HEK293 (cell line): ENCODE data around the gene UNC119.
A peak's percentile ranks its signal among the peaks of the same experiment; 100 is the strongest.

Source experiments
- CTCF ChIA-PET: fragments of 350-600 bp; formaldehyde crosslinking; extraction: SDS; loops from one replicate; lab custom pipeline; 2021; ENCODE audit warnings: antibody characterized with exemption; lab: Yijun Ruan, JAX
- POLR2A ChIA-PET: fragments of 300-600 bp; formaldehyde crosslinking; extraction: SDS; loops from one replicate; lab custom pipeline; 2020; ENCODE audit warnings: antibody characterized with exemption, inconsistent platforms; lab: Yijun Ruan, JAX
- H3K27ac ChIP-seq: fragments of 200-500 bp; sonication (Bioruptor generic); 2 replicates; pipeline ENCODE4 v1.5.1; 2014; ENCODE audit warnings: low read depth, low read length, control low read depth, inconsistent platforms; ENCODE audit errors: extremely low read depth
- H3K36me3 ChIP-seq, 2 experiments: fragments of 200-500 bp in 1 of 2; sonication (Bioruptor generic) in 1 of 2; 1 replicate in 1 of 2; 2 replicates in 1 of 2; pipeline ENCODE4 v1.5.1; 2014 to 2017; ENCODE audit warnings: inconsistent platforms in 2 of 2, low read length in 2 of 2; ENCODE audit not compliant: control insufficient read depth in 2 of 2, insufficient read depth in 1 of 2
- H3K4me1 ChIP-seq: fragments of 200-500 bp; sonication (Bioruptor generic); 2 replicates; pipeline ENCODE4 v1.5.1; 2014; ENCODE audit warnings: mild to moderate bottlenecking, low read length, inconsistent platforms; ENCODE audit not compliant: control insufficient read depth, insufficient read depth
- H3K4me3 ChIP-seq: 2 replicates; pipeline ENCODE4 v1.5.1; 2011; ENCODE audit warnings: low read depth, mild to moderate bottlenecking, control low read depth, low read length, moderate library complexity
- H3K9me3 ChIP-seq: fragments of 200-500 bp; sonication (Bioruptor generic); 2 replicates; pipeline ENCODE4 v1.5.1; 2014; ENCODE audit warnings: low read depth, low read length, inconsistent platforms; ENCODE audit not compliant: control insufficient read depth, insufficient read depth
- BCL11A ChIP-seq: fragments of 450-650 bp; formaldehyde crosslinking; IDR thresholded peaks from 2 replicates; pipeline ENCODE4 v1.5.1; 2016; ENCODE audit warnings: low read depth, missing biosample characterization, missing genetic modification characterization
- GFI1B ChIP-seq: fragments of 450-650 bp; formaldehyde crosslinking; IDR thresholded peaks from 2 replicates; pipeline ENCODE4 v1.5.1; 2016; ENCODE audit warnings: missing biosample characterization, missing genetic modification characterization
- HOXD13 ChIP-seq: sonication (generic); formaldehyde crosslinking; IDR thresholded peaks from 2 replicates; pipeline ENCODE4 v1.8.0; 2022; ENCODE audit warnings: missing genetic modification reagents, borderline replicate concordance
- SCRT1 ChIP-seq: fragments of 450-650 bp; formaldehyde crosslinking; IDR thresholded peaks from 2 replicates; pipeline ENCODE4 v1.5.1; 2016; ENCODE audit warnings: missing biosample characterization, missing genetic modification characterization, borderline replicate concordance
- SCRT2 ChIP-seq: fragments of 450-650 bp; formaldehyde crosslinking; IDR thresholded peaks from 2 replicates; pipeline ENCODE4 v1.5.1; 2016; ENCODE audit warnings: missing biosample characterization, missing genetic modification characterization
- ZNF311 ChIP-seq: fragments of 450-650 bp; formaldehyde crosslinking; IDR thresholded peaks from 2 replicates; pipeline ENCODE4 v1.5.1; 2017; ENCODE audit warnings: missing biosample characterization, missing genetic modification characterization, borderline replicate concordance
- ZNF350 ChIP-seq: fragments of 450-650 bp; formaldehyde crosslinking; IDR thresholded peaks from 2 replicates; pipeline ENCODE4 v1.5.0; 2017; ENCODE audit warnings: missing biosample characterization, mild to moderate bottlenecking, missing genetic modification characterization
- ZNF549 ChIP-seq: fragments of 450-650 bp; IDR thresholded peaks from 2 replicates; pipeline ENCODE4 v1.5.1; 2018; ENCODE audit warnings: missing biosample characterization, missing genetic modification characterization, mild to moderate bottlenecking, inconsistent platforms, moderate library complexity
- ZNF76 ChIP-seq: fragments of 450-650 bp; formaldehyde crosslinking; IDR thresholded peaks from 2 replicates; pipeline ENCODE4; 2016; ENCODE audit warnings: low read depth, missing biosample characterization, missing genetic modification characterization, borderline replicate concordance
- ZNF768 ChIP-seq: fragments of 450-650 bp; formaldehyde crosslinking; IDR thresholded peaks from 2 replicates; pipeline ENCODE4 v1.5.1; 2018; ENCODE audit warnings: missing biosample characterization, mild to moderate bottlenecking, missing genetic modification characterization
- TF ChIP-seq, protein P1 (sequence below): fragments of 450-650 bp; formaldehyde crosslinking; IDR thresholded peaks from 2 replicates; pipeline ENCODE4 v1.5.1; 2016; ENCODE audit warnings: missing biosample characterization, missing genetic modification characterization, low read depth
- TF ChIP-seq, protein P2 (sequence below): fragments of 450-650 bp; formaldehyde crosslinking; IDR thresholded peaks from 2 replicates; pipeline ENCODE4 v1.5.1; 2016; ENCODE audit warnings: missing biosample characterization, missing genetic modification characterization
- TF ChIP-seq, protein P3 (sequence below): fragments of 450-650 bp; formaldehyde crosslinking; IDR thresholded peaks from 2 replicates; pipeline ENCODE4 v1.5.1; 2016; ENCODE audit warnings: missing biosample characterization, missing genetic modification characterization
- TF ChIP-seq, protein P4 (sequence below): fragments of 450-650 bp; formaldehyde crosslinking; conservative IDR thresholded peaks from 2 replicates; pipeline ENCODE4 v1.5.1; 2016; ENCODE audit warnings: low read depth, missing biosample characterization, missing genetic modification characterization

Gene UNC119

GRCh38 chr17:28545787-28546415 is 6.5 kb downstream of the UNC119 start:
- peaks cover 5% of the 10 kb centered on the region for H3K4me1 ChIP-seq
- 0 out of 2 replicates have a peak, but pooled peaks have one; percentile 46 for TF ChIP-seq ZNF76 (tag by site-specific recombination)
- TF ChIP-seq ZNF311 (tag by site-specific recombination): no peak
- TF ChIP-seq, protein P1, sequence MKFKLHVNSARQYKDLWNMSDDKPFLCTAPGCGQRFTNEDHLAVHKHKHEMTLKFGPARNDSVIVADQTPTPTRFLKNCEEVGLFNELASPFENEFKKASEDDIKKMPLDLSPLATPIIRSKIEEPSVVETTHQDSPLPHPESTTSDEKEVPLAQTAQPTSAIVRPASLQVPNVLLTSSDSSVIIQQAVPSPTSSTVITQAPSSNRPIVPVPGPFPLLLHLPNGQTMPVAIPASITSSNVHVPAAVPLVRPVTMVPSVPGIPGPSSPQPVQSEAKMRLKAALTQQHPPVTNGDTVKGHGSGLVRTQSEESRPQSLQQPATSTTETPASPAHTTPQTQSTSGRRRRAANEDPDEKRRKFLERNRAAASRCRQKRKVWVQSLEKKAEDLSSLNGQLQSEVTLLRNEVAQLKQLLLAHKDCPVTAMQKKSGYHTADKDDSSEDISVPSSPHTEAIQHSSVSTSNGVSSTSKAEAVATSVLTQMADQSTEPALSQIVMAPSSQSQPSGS (tag by site-specific recombination): no peak
- TF ChIP-seq, protein P2, sequence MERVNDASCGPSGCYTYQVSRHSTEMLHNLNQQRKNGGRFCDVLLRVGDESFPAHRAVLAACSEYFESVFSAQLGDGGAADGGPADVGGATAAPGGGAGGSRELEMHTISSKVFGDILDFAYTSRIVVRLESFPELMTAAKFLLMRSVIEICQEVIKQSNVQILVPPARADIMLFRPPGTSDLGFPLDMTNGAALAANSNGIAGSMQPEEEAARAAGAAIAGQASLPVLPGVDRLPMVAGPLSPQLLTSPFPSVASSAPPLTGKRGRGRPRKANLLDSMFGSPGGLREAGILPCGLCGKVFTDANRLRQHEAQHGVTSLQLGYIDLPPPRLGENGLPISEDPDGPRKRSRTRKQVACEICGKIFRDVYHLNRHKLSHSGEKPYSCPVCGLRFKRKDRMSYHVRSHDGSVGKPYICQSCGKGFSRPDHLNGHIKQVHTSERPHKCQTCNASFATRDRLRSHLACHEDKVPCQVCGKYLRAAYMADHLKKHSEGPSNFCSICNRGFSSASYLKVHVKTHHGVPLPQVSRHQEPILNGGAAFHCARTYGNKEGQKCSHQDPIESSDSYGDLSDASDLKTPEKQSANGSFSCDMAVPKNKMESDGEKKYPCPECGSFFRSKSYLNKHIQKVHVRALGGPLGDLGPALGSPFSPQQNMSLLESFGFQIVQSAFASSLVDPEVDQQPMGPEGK (tag by site-specific recombination): 0 out of 2 replicates have a peak, but pooled peaks have one; percentile 22
- no peak overlapping the region for H3K4me3 ChIP-seq
- CTCF ChIA-PET: interaction anchor here (0.6 to 6.8 kb wide), 7 partner anchors 8 to 1363 kb away, joined by 3 to 46 read pairs (median 3); partner anchors contain the start of gene RSKR
- no peak overlapping the region; the same call in 1 of the 2 replicates for H3K27ac ChIP-seq
- POLR2A ChIA-PET: no interaction called here
- no peaks in the 10 kb centered on the region for H3K9me3 ChIP-seq
- peaks cover 5 to 23% of the 10 kb centered on the region in 2 experiments; a peak in 2 of 3 replicates for H3K36me3 ChIP-seq

GRCh38 chr17:28545141-28545503 is 7.3 kb downstream of the UNC119 start:
- H3K27ac ChIP-seq: no peak overlapping the region
- H3K9me3 ChIP-seq: no peaks in the 10 kb centered on the region
- TF ChIP-seq BCL11A (tag by site-specific recombination) (no peak), ZNF768 (tag by site-specific recombination) (peak; percentile 96)
- TF ChIP-seq, all 188 proteins: peak for 1
- ChIA-PET POLR2A (no interaction called here), CTCF (interaction anchor here (2.0 to 6.8 kb wide), 2 partner anchors 8 to 68 kb away, joined by 7 to 46 read pairs; partner anchors contain the start of gene RSKR)
- Histone ChIP-seq H3K36me3 (peaks cover 5 to 23% of the 10 kb centered on the region in 2 experiments; a peak in 2 of 3 replicates), H3K4me3 (no peak overlapping the region), H3K4me1 (peaks cover 2% of the 10 kb centered on the region; the same call in 1 of the 2 replicates)

DNA sequence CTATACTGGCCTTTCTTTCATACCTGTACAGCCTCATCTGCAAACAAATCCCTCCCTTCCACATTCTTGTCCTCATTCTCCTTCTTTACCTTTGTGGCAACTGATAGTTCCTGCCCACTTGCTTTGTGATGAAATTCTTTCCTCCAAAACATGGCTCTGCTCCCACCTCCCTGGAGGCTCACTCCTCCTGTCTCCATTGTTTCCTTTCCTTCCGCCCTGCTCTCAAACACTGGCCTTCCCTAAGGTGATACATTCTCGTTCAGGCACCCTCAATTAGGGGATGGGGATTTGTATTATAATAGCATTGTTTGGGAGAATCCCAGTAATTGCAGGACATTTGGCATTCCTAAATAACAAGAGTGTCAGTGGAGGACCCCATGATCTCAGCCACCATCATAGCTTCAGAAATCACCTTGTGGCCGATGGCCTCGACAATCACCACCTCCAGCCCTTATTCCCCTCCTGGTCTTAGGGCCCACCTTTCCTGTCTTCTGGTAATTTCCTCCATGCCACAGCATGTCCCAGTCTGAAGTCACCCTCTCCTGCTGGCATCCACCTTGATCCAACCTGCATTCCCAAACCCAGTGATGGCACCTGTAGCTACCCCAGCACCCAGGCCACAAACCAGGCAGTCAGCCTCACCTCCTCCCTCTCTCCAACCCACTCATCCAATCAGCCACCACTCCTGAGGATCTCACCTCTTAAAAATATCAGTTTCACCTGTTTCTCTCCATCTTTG is 7.9 kb downstream of the UNC119 start:
- Histone ChIP-seq H3K9me3 (no peaks in the 10 kb centered on the region), H3K36me3 (peaks cover 5 to 23% of the 10 kb centered on the region in 2 experiments; a peak in 2 of 3 replicates), H3K27ac (no peak overlapping the region), H3K4me1 (no peaks in the 10 kb centered on the region), H3K4me3 (no peak overlapping the region)
- TF ChIP-seq HOXD13 (CRISPR knock-in tag) (no peak), SCRT1 (0 out of 2 replicates have a peak, but pooled peaks have one; percentile 28), SCRT2 (peak; percentile 70; the same call in 1 of the 2 replicates), ZNF350 (tag by site-specific recombination) (no peak)
- CTCF ChIA-PET: interaction anchor here (1.8 to 2.8 kb wide), 2 partner anchors 49 to 51 kb away, joined by 6 to 9 read pairs; no protein-coding TSS in a partner anchor
- POLR2A ChIA-PET: no interaction called here

- no peak overlapping the region for H3K27ac ChIP-seq
- H3K4me3 ChIP-seq: no peak overlapping the region
- POLR2A ChIA-PET: interaction anchor here (0.7 kb wide), 1 partner anchor 9 kb away, joined by 4 read pairs; no protein-coding TSS in a partner anchor
- no peaks in the 10 kb centered on the region for H3K4me1 ChIP-seq
- CTCF ChIA-PET: interaction anchor here (0.6 to 7.4 kb wide), 29 partner anchors 8 to 752 kb away, joined by 3 to 155 read pairs (median 5); partner anchors contain the start of genes FOXN1, POLDIP2 and UNC119
- H3K36me3 ChIP-seq: peaks cover 0 to 7% of the 10 kb centered on the region in 2 experiments; a peak in 1 of 3 replicates
- H3K9me3 ChIP-seq: no peaks in the 10 kb centered on the region
- TF ChIP-seq GFI1B (no peak), ZNF549 (tag by site-specific recombination) (no peak)
- TF ChIP-seq, protein P3, sequence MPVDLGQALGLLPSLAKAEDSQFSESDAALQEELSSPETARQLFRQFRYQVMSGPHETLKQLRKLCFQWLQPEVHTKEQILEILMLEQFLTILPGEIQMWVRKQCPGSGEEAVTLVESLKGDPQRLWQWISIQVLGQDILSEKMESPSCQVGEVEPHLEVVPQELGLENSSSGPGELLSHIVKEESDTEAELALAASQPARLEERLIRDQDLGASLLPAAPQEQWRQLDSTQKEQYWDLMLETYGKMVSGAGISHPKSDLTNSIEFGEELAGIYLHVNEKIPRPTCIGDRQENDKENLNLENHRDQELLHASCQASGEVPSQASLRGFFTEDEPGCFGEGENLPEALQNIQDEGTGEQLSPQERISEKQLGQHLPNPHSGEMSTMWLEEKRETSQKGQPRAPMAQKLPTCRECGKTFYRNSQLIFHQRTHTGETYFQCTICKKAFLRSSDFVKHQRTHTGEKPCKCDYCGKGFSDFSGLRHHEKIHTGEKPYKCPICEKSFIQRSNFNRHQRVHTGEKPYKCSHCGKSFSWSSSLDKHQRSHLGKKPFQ (tag by site-specific recombination): no peak
- TF ChIP-seq, protein P4, sequence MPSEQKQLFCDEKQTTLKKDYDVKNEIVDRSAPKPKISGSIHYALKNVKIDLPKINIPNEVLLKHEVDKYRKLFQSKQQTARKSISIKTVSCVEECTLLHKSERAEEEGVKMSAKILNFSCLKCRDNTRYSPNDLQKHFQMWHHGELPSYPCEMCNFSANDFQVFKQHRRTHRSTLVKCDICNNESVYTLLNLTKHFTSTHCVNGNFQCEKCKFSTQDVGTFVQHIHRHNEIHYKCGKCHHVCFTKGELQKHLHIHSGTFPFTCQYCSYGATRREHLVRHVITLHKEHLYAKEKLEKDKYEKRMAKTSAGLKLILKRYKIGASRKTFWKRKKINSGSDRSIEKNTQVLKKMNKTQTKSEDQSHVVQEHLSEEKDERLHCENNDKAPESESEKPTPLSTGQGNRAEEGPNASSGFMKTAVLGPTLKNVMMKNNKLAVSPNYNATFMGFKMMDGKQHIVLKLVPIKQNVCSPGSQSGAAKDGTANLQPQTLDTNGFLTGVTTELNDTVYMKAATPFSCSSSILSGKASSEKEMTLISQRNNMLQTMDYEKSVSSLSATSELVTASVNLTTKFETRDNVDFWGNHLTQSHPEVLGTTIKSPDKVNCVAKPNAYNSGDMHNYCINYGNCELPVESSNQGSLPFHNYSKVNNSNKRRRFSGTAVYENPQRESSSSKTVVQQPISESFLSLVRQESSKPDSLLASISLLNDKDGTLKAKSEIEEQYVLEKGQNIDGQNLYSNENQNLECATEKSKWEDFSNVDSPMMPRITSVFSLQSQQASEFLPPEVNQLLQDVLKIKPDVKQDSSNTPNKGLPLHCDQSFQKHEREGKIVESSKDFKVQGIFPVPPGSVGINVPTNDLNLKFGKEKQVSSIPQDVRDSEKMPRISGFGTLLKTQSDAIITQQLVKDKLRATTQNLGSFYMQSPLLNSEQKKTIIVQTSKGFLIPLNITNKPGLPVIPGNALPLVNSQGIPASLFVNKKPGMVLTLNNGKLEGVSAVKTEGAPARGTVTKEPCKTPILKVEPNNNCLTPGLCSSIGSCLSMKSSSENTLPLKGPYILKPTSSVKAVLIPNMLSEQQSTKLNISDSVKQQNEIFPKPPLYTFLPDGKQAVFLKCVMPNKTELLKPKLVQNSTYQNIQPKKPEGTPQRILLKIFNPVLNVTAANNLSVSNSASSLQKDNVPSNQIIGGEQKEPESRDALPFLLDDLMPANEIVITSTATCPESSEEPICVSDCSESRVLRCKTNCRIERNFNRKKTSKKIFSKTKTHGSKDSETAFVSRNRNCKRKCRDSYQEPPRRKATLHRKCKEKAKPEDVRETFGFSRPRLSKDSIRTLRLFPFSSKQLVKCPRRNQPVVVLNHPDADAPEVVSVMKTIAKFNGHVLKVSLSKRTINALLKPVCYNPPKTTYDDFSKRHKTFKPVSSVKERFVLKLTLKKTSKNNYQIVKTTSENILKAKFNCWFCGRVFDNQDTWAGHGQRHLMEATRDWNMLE: no peak
These were observed 11.0 kb downstream of the UNC119 start for GRCh38 chr17:28541439-28541838.
